NOMO-1 treated with dmso at 0.1 percent for 144 hours (cell line): ENCODE results near the gene SLC2A9.
A peak's percentile ranks its signal among the peaks of the same experiment; 100 is the strongest.
"Not testable (repeated sequence)": the region's sequence is repeated elsewhere in the genome, so short reads cannot be mapped to it uniquely, and the experiment has no call there.

Experiments used
- DNase-seq: peaks from one replicate; lab custom pipeline; 2025; ENCODE audit not compliant: unreplicated experiment; lab: John Stamatoyannopoulos, UW

Gene SLC2A9

GRCh38 chr4:10002278-10002677, 19.0 kb downstream of the SLC2A9 start:
- no peak for DNase-seq

GRCh38 chr4:10001757-10002156, 19.5 kb downstream of the SLC2A9 start:
- DNase-seq, result no peak

GRCh38 chr4:9999956-10000561, 21.2 kb downstream of the SLC2A9 start:
- no peak for DNase-seq

- DNase-seq, result no peak
Observed at GRCh38 chr4:9997886-9998285, 23.4 kb downstream of the SLC2A9 start.

- DNase-seq, result no peak
Observed at GRCh38 chr4:9996319-9997110, 24.8 kb downstream of the SLC2A9 start.

- no peak for DNase-seq
Observed at GRCh38 chr4:9994246-9994847, 26.9 kb downstream of the SLC2A9 start.

- no peak for DNase-seq
Observed at GRCh38 chr4:9989918-9990635, 31.2 kb downstream of the SLC2A9 start.

- no peak for DNase-seq
Observed at GRCh38 chr4:9988933-9989332, 32.4 kb downstream of the SLC2A9 start.

GRCh38 chr4:9988363-9988749, 32.9 kb downstream of the SLC2A9 start:
- no peak for DNase-seq

GRCh38 chr4:9987749-9988362, 33.4 kb downstream of the SLC2A9 start:
- no peak for DNase-seq

GRCh38 chr4:9984621-9985020, 36.7 kb downstream of the SLC2A9 start:
- no peak for DNase-seq

GRCh38 chr4:9983211-9983610, 38.1 kb downstream of the SLC2A9 start:
- DNase-seq, result no peak

- DNase-seq, result not testable (repeated sequence)
Observed at GRCh38 chr4:9981899-9982298, 39.4 kb downstream of the SLC2A9 start.

GRCh38 chr4:9980898-9981297, 40.4 kb downstream of the SLC2A9 start:
- no peak for DNase-seq

- no peak for DNase-seq
Observed at GRCh38 chr4:9979101-9979701, 42.1 kb downstream of the SLC2A9 start.

- DNase-seq, result no peak
Observed at GRCh38 chr4:9977518-9978031, 43.7 kb downstream of the SLC2A9 start.

GRCh38 chr4:9976781-9977180, 44.5 kb downstream of the SLC2A9 start:
- DNase-seq, result no peak

GRCh38 chr4:9976293-9976692, 45.0 kb downstream of the SLC2A9 start:
- no peak for DNase-seq

- DNase-seq, result no peak
Observed at GRCh38 chr4:9971711-9972110, 49.6 kb downstream of the SLC2A9 start.

- peak; percentile 16 for DNase-seq
Observed at GRCh38 chr4:9970399-9971011, 50.8 kb downstream of the SLC2A9 start.
